ENCODE data around the gene GHR. TPM values are rescaled to one million over a fixed set of nuclear protein-coding genes. Genes with fewer than 3 reads are reported as not detected.

Gene GHR
- total RNA-seq, 1 experiment from 2014 or later = 2.2 TPM

- Histone ChIP-seq H2AFZ (ENCODE audit: low read length) (no peak overlapping the region), H3K9me2 (replicated peaks; ENCODE audit: low read length) (no peaks in the 10 kb centered on the region), H3K27me3 (ENCODE audit: low read length) (no peaks in the 10 kb centered on the region), H3K4me1 (ENCODE audit: insufficient read depth, low read length) (no peaks in the 10 kb centered on the region), H3F3A (ENCODE audit: low read length, unreplicated experiment) (no peaks in the 10 kb centered on the region), H4K20me1 (ENCODE audit: low read length) (no peaks in the 10 kb centered on the region), H3K9me3 (ENCODE audit: low read length) (no peaks in the 10 kb centered on the region), H3K79me2 (ENCODE audit: low read length) (no peaks in the 10 kb centered on the region), H3K4me3 (ENCODE audit: low read length) (no peak overlapping the region), H3K27ac (ENCODE audit: low read length) (no peak overlapping the region), H3K36me3 (ENCODE audit: low read depth, low read length) (no peaks in the 10 kb centered on the region), H3K4me2 (ENCODE audit: low read length) (no peak overlapping the region), H3K9ac (ENCODE audit: low read length) (no peak overlapping the region)
- ATAC-seq (no peak), DNase-seq (no peak)
- intact Hi-C loops (cut with micrococcal nuclease) = no loop called here
- TF ChIP-seq EZH2 (IDR thresholded peaks at IDR 0.05; ENCODE audit: low read length, unreplicated experiment) = no peak
- no peak for TF ChIP-seq EZH2phosphoT487 (IDR thresholded peaks at IDR 0.05; ENCODE audit: borderline replicate concordance, low read length)
- no peak for TF ChIP-seq CTCF (conservative IDR thresholded peaks at IDR 0.05; ENCODE audit: low read depth, low read length)
- BruUV-seq (replicated peaks) = no TSS peak
- POLR2A ChIA-PET (ENCODE audit: unreplicated experiment) = no interaction called here
- CTCF ChIA-PET = no interaction called here
Observed at GRCh38 chr5:42672925-42673324, 249.7 kb downstream of the GHR start.

- H3K27me3 ChIP-seq (ENCODE audit: low read length) = no peaks in the 10 kb centered on the region
- no peaks in the 10 kb centered on the region for H3K9me2 ChIP-seq (replicated peaks; ENCODE audit: low read length)
- TF ChIP-seq CTCF (conservative IDR thresholded peaks at IDR 0.05; ENCODE audit: low read depth, low read length) = no peak
- TF ChIP-seq EZH2phosphoT487 (IDR thresholded peaks at IDR 0.05; ENCODE audit: borderline replicate concordance, low read length) = no peak
- no peak for TF ChIP-seq EZH2 (IDR thresholded peaks at IDR 0.05; ENCODE audit: low read length, unreplicated experiment)
- ATAC-seq = no peak
- no peak for DNase-seq
- H3K27ac ChIP-seq (ENCODE audit: low read length) = no peak overlapping the region
- no peaks in the 10 kb centered on the region for H4K20me1 ChIP-seq (ENCODE audit: low read length)
- H3K9ac ChIP-seq (ENCODE audit: low read length) = no peak overlapping the region
- no peaks in the 10 kb centered on the region for H3K4me1 ChIP-seq (ENCODE audit: insufficient read depth, low read length)
- H3K4me2 ChIP-seq (ENCODE audit: low read length) = no peak overlapping the region
- H3K36me3 ChIP-seq (ENCODE audit: low read depth, low read length) = no peaks in the 10 kb centered on the region
- H3F3A ChIP-seq (ENCODE audit: low read length, unreplicated experiment) = no peaks in the 10 kb centered on the region
- BruUV-seq (replicated peaks) = no TSS peak
- no peak overlapping the region for H2AFZ ChIP-seq (ENCODE audit: low read length)
- CTCF ChIA-PET = no interaction called here
- H3K9me3 ChIP-seq (ENCODE audit: low read length) = no peaks in the 10 kb centered on the region
- POLR2A ChIA-PET (ENCODE audit: unreplicated experiment) = no interaction called here
- intact Hi-C loops (cut with micrococcal nuclease) = no loop called here
- no peaks in the 10 kb centered on the region for H3K79me2 ChIP-seq (ENCODE audit: low read length)
- H3K4me3 ChIP-seq (ENCODE audit: low read length) = no peak overlapping the region
Observed at GRCh38 chr5:42675602-42676001, 252.4 kb downstream of the GHR start.

- CTCF ChIA-PET = no interaction called here
Observed at GRCh38 chr5:42676362-42676761, 253.1 kb downstream of the GHR start.

More at GRCh38 chr5:42676362-42676761, 253.1 kb downstream of the GHR start:
- H3K4me2 ChIP-seq (ENCODE audit: low read length) = no peak overlapping the region
- H3K27ac ChIP-seq (ENCODE audit: low read length) = no peak overlapping the region
- no peaks in the 10 kb centered on the region for H3K36me3 ChIP-seq (ENCODE audit: low read depth, low read length)
- no peaks in the 10 kb centered on the region for H3F3A ChIP-seq (ENCODE audit: low read length, unreplicated experiment)
- H2AFZ ChIP-seq (ENCODE audit: low read length) = no peak overlapping the region
- no peak for ATAC-seq
- DNase-seq = no peak
- TF ChIP-seq EZH2phosphoT487 (IDR thresholded peaks at IDR 0.05; ENCODE audit: borderline replicate concordance, low read length) = no peak
- TF ChIP-seq EZH2 (IDR thresholded peaks at IDR 0.05; ENCODE audit: low read length, unreplicated experiment) = no peak
- TF ChIP-seq CTCF (conservative IDR thresholded peaks at IDR 0.05; ENCODE audit: low read depth, low read length) = no peak
- H3K9ac ChIP-seq (ENCODE audit: low read length) = no peak overlapping the region
- no peaks in the 10 kb centered on the region for H4K20me1 ChIP-seq (ENCODE audit: low read length)
- POLR2A ChIA-PET (ENCODE audit: unreplicated experiment) = no interaction called here
- H3K4me3 ChIP-seq (ENCODE audit: low read length) = no peak overlapping the region
- H3K27me3 ChIP-seq (ENCODE audit: low read length) = no peaks in the 10 kb centered on the region
- H3K79me2 ChIP-seq (ENCODE audit: low read length) = no peaks in the 10 kb centered on the region
- H3K9me3 ChIP-seq (ENCODE audit: low read length) = no peaks in the 10 kb centered on the region
- intact Hi-C loops (cut with micrococcal nuclease) = no loop called here
- BruUV-seq (replicated peaks) = no TSS peak
- H3K9me2 ChIP-seq (replicated peaks; ENCODE audit: low read length) = no peaks in the 10 kb centered on the region
- H3K4me1 ChIP-seq (ENCODE audit: insufficient read depth, low read length) = no peaks in the 10 kb centered on the region

Measured in PC-3 (cell line).